ENCODE measurements around the gene EPB41.

DNA sequence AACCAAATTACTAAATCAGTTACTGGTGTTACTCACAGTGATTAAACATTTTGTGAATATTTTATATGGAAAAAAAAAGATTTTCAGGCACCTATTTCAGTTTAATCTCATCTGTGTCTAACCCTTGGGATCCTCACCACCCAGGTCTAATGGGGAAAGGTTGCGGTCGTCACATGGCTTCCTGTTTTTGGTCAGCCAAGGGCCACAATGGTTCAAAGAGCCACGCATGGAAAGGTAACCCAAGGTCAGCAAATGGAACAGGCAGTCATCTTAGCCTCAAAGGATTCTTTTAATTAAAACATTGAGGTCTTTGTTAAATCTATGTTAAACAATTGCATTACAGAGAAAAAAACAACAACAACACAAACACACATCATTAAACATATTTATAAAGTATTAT lies 245.4 kb downstream of the EPB41 start:
- TF ChIP-seq, protein P1, sequence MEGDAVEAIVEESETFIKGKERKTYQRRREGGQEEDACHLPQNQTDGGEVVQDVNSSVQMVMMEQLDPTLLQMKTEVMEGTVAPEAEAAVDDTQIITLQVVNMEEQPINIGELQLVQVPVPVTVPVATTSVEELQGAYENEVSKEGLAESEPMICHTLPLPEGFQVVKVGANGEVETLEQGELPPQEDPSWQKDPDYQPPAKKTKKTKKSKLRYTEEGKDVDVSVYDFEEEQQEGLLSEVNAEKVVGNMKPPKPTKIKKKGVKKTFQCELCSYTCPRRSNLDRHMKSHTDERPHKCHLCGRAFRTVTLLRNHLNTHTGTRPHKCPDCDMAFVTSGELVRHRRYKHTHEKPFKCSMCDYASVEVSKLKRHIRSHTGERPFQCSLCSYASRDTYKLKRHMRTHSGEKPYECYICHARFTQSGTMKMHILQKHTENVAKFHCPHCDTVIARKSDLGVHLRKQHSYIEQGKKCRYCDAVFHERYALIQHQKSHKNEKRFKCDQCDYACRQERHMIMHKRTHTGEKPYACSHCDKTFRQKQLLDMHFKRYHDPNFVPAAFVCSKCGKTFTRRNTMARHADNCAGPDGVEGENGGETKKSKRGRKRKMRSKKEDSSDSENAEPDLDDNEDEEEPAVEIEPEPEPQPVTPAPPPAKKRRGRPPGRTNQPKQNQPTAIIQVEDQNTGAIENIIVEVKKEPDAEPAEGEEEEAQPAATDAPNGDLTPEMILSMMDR (conservative IDR thresholded peaks at IDR 0.05; ENCODE audit: low read depth, low read length), result no peak
- TF ChIP-seq POLR2A (IDR thresholded peaks at IDR 0.05; ENCODE audit: low read depth, low read length), result no peak
- no peak for TF ChIP-seq BHLHE40 (IDR thresholded peaks at IDR 0.05; ENCODE audit: low read depth, low read length)
- TF ChIP-seq RFX5 (IDR thresholded peaks at IDR 0.05; ENCODE audit: low read depth, low read length), result no peak
- TF ChIP-seq, protein P2, sequence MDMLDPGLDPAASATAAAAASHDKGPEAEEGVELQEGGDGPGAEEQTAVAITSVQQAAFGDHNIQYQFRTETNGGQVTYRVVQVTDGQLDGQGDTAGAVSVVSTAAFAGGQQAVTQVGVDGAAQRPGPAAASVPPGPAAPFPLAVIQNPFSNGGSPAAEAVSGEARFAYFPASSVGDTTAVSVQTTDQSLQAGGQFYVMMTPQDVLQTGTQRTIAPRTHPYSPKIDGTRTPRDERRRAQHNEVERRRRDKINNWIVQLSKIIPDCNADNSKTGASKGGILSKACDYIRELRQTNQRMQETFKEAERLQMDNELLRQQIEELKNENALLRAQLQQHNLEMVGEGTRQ (IDR thresholded peaks at IDR 0.05; ENCODE audit: low read depth, low read length), result no peak
- TF ChIP-seq, protein P3, sequence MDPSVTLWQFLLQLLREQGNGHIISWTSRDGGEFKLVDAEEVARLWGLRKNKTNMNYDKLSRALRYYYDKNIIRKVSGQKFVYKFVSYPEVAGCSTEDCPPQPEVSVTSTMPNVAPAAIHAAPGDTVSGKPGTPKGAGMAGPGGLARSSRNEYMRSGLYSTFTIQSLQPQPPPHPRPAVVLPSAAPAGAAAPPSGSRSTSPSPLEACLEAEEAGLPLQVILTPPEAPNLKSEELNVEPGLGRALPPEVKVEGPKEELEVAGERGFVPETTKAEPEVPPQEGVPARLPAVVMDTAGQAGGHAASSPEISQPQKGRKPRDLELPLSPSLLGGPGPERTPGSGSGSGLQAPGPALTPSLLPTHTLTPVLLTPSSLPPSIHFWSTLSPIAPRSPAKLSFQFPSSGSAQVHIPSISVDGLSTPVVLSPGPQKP (IDR thresholded peaks at IDR 0.05; ENCODE audit: borderline replicate concordance, low read depth, low read length), result no peak
- TF ChIP-seq CEBPB (IDR thresholded peaks at IDR 0.05; ENCODE audit: low read depth, low read length), result no peak
- no peak for TF ChIP-seq MXI1 (IDR thresholded peaks at IDR 0.05; ENCODE audit: borderline replicate concordance, low read depth, low read length)
- TF ChIP-seq RCOR1 (IDR thresholded peaks at IDR 0.05; ENCODE audit: insufficient replicate concordance, low read length), result no peak

Data from IMR-90 (cell line).